ENCODE results near the gene SPATA12.

GRCh38 chr3:57026944-57027343 lies 33.5 kb upstream of the SPATA12 start:
- no peak for TF ChIP-seq CTCF (IDR thresholded peaks at IDR 0.05)
- TF ChIP-seq POLR2A (IDR thresholded peaks at IDR 0.05) = no peak

All from sigmoid colon (tissue), 3 donors.